OCI-LY3 (cell line): ENCODE measurements around the gene EVX2.

Experiments
- CTCF ChIP-seq: fragments of 200-600, 300-600 bp; sonication (generic); IDR thresholded peaks from 2 replicates; pipeline ENCODE4 v1.5.1; 2014; ENCODE audit warnings: antibody characterized with exemption, low read length, low read depth
- EZH2phosphoT487 ChIP-seq: fragments of 200-600 bp; shearing (Covaris generic); IDR thresholded peaks from 2 replicates; pipeline ENCODE4 v1.6.1; 2018; ENCODE audit warnings: antibody characterized with exemption, mixed run types, low read depth

- TF ChIP-seq CTCF (no peak), EZH2phosphoT487 (no peak)
Observed at GRCh38 chr2:176071330-176072291, 12.2 kb downstream of the EVX2 start.
